ENCODE data around the gene SLC16A12.
"Not testable (repeated sequence)": the region's sequence is repeated elsewhere in the genome, so short reads cannot be mapped to it uniquely, and the experiment has no call there.

The SLC16A12 gene

DNA sequence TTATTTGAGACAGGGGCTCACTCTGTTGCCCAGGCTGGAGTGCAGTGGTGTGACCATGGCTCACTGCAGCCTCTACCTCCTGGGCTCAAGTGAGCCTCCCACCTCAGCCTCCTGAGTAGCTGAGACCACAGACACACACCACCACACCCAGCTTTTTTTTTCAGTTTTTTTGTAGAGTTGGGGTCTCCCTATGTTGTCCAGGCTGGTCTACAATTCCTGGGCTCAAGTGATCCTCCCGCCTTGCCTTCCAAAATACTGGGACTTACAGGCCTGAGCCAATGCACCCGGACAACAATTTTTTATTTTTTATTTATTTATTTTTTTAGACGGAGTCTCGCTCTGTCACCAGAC, 144.2 kb downstream of the SLC16A12 start:
- CTCF ChIA-PET: interaction anchor here (0.7 kb wide), 3 partner anchors 8 to 412 kb away, joined by 3 read pairs; no protein-coding TSS in a partner anchor
- H3K4me3 ChIP-seq (ENCODE audit: low read depth, low read length); H3K9me3 ChIP-seq (ENCODE audit: control insufficient read depth, insufficient read depth, low read depth, low read length); H3K27ac ChIP-seq (ENCODE audit: extremely low read depth, low read depth, low read length); H3K4me1 ChIP-seq (ENCODE audit: control insufficient read depth, insufficient read depth, low read length); POLR2A ChIA-PET; H3K36me3 ChIP-seq (ENCODE audit: control insufficient read depth in 2 of 2, insufficient read depth in 1 of 2, low read length in 2 of 2): not testable (repeated sequence)
- TF ChIP-seq ZNF121 (tag by site-specific recombination; IDR thresholded peaks at IDR 0.05): 0 out of 2 replicates have a peak, but pooled peaks have one; percentile 53

DNA sequence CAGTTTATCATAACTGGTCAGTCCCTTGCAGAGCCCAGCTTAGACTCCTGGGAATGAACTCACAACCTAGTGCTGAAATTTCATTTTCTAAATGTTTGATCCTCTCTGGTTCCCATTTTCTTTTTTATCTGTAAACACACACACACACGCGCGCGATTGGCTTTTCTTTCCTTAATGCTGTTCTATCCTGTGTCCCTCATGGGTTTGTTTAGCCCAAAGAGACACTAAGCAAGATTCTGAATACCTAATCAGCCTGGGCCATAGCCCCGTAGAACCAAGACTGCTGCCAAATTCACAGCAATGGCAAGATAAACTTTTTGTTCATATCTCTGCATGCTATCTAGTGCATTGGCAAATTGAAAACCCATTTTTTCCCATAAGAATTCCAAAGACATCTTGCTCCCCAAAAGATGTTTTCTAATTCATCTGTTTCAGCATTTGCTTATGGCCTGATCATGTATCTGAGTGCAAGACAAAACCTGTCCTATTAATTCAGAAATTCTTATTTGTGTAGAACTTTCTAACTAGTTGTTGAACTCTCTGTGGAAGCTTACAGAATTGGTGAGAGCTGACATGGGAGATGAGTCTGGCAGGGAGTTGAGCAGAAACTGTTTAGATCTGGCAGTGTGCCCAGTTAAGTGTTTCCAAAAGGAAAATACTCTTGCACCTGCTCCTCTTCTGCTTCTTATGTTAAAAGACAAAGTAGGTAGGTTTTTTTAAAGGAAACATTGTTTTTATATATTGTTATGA, 144.7 kb downstream of the SLC16A12 start:
- TF ChIP-seq ZNF274 (IDR thresholded peaks at IDR 0.05; ENCODE audit: low read length) (no peak), ZNF274 (tag by site-specific recombination; IDR thresholded peaks at IDR 0.05; ENCODE audit: borderline replicate concordance) (no peak), ZNF555 (tag by site-specific recombination; conservative IDR thresholded peaks at IDR 0.05) (no peak), ZNF677 (tag by site-specific recombination; IDR thresholded peaks at IDR 0.05) (no peak), ZSCAN30 (tag by site-specific recombination; IDR thresholded peaks at IDR 0.05) (no peak), ZNF175 (tag by site-specific recombination; IDR thresholded peaks at IDR 0.05) (no peak), ZNF112 (tag by site-specific recombination; IDR thresholded peaks at IDR 0.05) (no peak), ZNF292 (tag by site-specific recombination; IDR thresholded peaks at IDR 0.05; ENCODE audit: borderline replicate concordance, low read depth) (no peak), KLF16 (tag by site-specific recombination; IDR thresholded peaks at IDR 0.05) (no peak), RBAK (tag by site-specific recombination; IDR thresholded peaks at IDR 0.05) (no peak), KLF9 (tag by site-specific recombination; IDR thresholded peaks at IDR 0.05; ENCODE audit: low read depth) (no peak), ZNF530 (tag by site-specific recombination; IDR thresholded peaks at IDR 0.05; ENCODE audit: low read depth) (no peak), ZNF16 (tag by site-specific recombination; IDR thresholded peaks at IDR 0.05; ENCODE audit: low read depth) (no peak)
- TF ChIP-seq, protein P1, sequence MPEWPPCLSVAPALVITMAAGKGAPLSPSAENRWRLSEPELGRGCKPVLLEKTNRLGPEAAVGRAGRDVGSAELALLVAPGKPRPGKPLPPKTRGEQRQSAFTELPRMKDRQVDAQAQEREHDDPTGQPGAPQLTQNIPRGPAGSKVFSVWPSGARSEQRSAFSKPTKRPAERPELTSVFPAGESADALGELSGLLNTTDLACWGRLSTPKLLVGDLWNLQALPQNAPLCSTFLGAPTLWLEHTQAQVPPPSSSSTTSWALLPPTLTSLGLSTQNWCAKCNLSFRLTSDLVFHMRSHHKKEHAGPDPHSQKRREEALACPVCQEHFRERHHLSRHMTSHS (tag by site-specific recombination; IDR thresholded peaks at IDR 0.05): no peak
- TF ChIP-seq, protein P2, sequence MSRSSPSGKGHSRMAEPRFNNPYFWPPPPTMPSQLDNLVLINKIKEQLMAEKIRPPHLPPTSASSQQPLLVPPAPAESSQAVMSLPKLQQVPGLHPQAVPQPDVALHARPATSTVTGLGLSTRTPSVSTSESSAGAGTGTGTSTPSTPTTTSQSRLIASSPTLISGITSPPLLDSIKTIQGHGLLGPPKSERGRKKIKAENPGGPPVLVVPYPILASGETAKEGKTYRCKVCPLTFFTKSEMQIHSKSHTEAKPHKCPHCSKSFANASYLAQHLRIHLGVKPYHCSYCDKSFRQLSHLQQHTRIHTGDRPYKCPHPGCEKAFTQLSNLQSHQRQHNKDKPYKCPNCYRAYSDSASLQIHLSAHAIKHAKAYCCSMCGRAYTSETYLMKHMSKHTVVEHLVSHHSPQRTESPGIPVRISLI (tag by site-specific recombination; IDR thresholded peaks at IDR 0.05): no peak
- CTCF ChIA-PET: interaction anchor here (0.7 kb wide), 3 partner anchors 9 to 412 kb away, joined by 3 read pairs; no protein-coding TSS in a partner anchor
- H3K9me3 ChIP-seq (ENCODE audit: control insufficient read depth, insufficient read depth, low read depth, low read length): no peaks in the 10 kb centered on the region
- H3K27ac ChIP-seq (ENCODE audit: extremely low read depth, low read depth, low read length): no peak overlapping the region
- no peak overlapping the region for H3K4me3 ChIP-seq (ENCODE audit: low read depth, low read length)
- POLR2A ChIA-PET: no interaction called here
- no peaks in the 10 kb centered on the region for H3K36me3 ChIP-seq (ENCODE audit: control insufficient read depth in 2 of 2, insufficient read depth in 1 of 2, low read length in 2 of 2)
- H3K4me1 ChIP-seq (ENCODE audit: control insufficient read depth, insufficient read depth, low read length): 0 out of 2 replicates have a peak, but pooled peaks cover 4% of the 10 kb centered on the region

DNA sequence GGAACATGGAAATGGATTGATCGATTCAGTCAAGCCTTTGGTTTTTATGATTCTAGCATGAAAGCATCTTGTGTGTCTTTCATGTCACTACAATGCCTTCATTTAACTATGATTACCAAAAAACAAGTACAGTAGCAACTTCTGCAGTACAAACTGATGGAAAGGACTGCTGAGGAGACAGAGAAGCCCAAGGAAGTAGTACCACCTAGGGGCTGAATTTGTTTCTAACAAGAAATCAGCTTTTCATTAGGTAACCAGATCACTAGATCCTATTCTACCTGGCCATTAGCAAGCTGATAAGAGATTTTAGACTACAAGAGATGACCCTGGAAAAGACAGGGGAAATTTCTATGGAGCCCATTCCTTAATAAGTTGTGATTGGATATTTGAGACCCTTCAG, 146.1 kb downstream of the SLC16A12 start:
- ChIA-PET CTCF (interaction anchor here (0.6 to 2.3 kb wide), 10 partner anchors 20 to 1469 kb away, joined by 3 to 8 read pairs (median 4); partner anchors contain the start of genes HTR7 and LIPA), POLR2A (no interaction called here)
- H3K27ac ChIP-seq (ENCODE audit: extremely low read depth, low read depth, low read length): no peak overlapping the region

More for the DNA sequence above, 146.1 kb downstream of the SLC16A12 start:
- Histone ChIP-seq H3K9me3 (ENCODE audit: control insufficient read depth, insufficient read depth, low read depth, low read length) (no peaks in the 10 kb centered on the region), H3K4me1 (ENCODE audit: control insufficient read depth, insufficient read depth, low read length) (0 out of 2 replicates have a peak, but pooled peaks cover 4% of the 10 kb centered on the region), H3K4me3 (ENCODE audit: low read depth, low read length) (no peak overlapping the region), H3K36me3 (ENCODE audit: control insufficient read depth in 2 of 2, insufficient read depth in 1 of 2, low read length in 2 of 2) (no peaks in the 10 kb centered on the region)
- TF ChIP-seq ZBTB8A (tag by site-specific recombination; IDR thresholded peaks at IDR 0.05) (no peak), ZNF654 (tag by site-specific recombination; IDR thresholded peaks at IDR 0.05; ENCODE audit: low read depth) (peak; percentile 58)
- TF ChIP-seq, protein P3, sequence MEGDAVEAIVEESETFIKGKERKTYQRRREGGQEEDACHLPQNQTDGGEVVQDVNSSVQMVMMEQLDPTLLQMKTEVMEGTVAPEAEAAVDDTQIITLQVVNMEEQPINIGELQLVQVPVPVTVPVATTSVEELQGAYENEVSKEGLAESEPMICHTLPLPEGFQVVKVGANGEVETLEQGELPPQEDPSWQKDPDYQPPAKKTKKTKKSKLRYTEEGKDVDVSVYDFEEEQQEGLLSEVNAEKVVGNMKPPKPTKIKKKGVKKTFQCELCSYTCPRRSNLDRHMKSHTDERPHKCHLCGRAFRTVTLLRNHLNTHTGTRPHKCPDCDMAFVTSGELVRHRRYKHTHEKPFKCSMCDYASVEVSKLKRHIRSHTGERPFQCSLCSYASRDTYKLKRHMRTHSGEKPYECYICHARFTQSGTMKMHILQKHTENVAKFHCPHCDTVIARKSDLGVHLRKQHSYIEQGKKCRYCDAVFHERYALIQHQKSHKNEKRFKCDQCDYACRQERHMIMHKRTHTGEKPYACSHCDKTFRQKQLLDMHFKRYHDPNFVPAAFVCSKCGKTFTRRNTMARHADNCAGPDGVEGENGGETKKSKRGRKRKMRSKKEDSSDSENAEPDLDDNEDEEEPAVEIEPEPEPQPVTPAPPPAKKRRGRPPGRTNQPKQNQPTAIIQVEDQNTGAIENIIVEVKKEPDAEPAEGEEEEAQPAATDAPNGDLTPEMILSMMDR (tag by site-specific recombination; IDR thresholded peaks at IDR 0.05): 0 out of 2 replicates have a peak, but pooled peaks have one; percentile 28
